GM12874 (cell line): ENCODE measurements around the gene OR8I2.

Source experiments
- TF ChIP-seq, protein P1 (sequence below): IDR thresholded peaks from 2 replicates; pipeline ENCODE4 v1.5.1; 2011; ENCODE audit warnings: low read depth, mild to moderate bottlenecking, control low read depth, low read length, moderate library complexity; ENCODE audit not compliant: insufficient read depth

OR8I2 gene

DNA sequence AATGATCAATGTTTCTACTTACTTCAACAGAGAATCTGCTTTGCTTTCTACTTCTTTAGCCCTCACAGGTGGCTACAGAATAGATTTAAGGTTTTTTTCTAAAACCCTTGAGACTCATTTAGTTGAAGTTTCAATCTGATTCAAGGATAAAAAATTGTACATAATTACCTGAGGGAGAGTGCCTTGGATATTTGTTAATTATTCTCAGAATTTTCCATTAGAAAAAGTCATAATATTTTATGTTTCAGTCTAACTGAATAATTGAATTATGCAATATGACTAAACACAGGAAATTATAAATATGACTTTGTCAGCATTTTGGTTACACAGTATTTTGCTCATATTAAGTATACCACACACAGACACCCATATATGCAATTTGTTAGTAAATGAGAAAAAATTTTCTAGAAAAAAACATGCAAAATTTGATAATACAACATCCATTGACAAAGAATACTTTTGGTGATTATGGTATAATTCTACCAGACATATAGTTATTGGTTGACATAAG is 47.1 kb downstream of the OR8I2 start, which contains the start of gene OR8J3:
OR8J3 (minus strand) TSS at position 51 of the 511 bp plus-strand sequence. CDS start 2,483 bp downstream, outside the sequence.
- TF ChIP-seq, protein P1, sequence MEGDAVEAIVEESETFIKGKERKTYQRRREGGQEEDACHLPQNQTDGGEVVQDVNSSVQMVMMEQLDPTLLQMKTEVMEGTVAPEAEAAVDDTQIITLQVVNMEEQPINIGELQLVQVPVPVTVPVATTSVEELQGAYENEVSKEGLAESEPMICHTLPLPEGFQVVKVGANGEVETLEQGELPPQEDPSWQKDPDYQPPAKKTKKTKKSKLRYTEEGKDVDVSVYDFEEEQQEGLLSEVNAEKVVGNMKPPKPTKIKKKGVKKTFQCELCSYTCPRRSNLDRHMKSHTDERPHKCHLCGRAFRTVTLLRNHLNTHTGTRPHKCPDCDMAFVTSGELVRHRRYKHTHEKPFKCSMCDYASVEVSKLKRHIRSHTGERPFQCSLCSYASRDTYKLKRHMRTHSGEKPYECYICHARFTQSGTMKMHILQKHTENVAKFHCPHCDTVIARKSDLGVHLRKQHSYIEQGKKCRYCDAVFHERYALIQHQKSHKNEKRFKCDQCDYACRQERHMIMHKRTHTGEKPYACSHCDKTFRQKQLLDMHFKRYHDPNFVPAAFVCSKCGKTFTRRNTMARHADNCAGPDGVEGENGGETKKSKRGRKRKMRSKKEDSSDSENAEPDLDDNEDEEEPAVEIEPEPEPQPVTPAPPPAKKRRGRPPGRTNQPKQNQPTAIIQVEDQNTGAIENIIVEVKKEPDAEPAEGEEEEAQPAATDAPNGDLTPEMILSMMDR = no peak
